Hypothalamus (tissue), 51 donors: ENCODE measurements around the gene FRMD4A.

Experiments used
- DNase-seq, 51 donors: peaks; one replicate each; lab custom pipeline; 2025; lab: John Stamatoyannopoulos, UW

Gene FRMD4A

GRCh38 chr10:14345262-14345661 lies 14.5 kb upstream of the FRMD4A start:
- no peak for DNase-seq

- no peak for DNase-seq
These were observed 9.5 kb upstream of the FRMD4A start for GRCh38 chr10:14340051-14340744.

GRCh38 chr10:14336736-14337135 lies 6.0 kb upstream of the FRMD4A start:
- no peak for DNase-seq

- no peak for DNase-seq
These were observed 4.0 kb upstream of the FRMD4A start for GRCh38 chr10:14334771-14335170.

- no peak for DNase-seq
These were observed 2.9 kb upstream of the FRMD4A start for GRCh38 chr10:14333606-14334005.

GRCh38 chr10:14332903-14333302 lies 2.2 kb upstream of the FRMD4A start:
- DNase-seq = no peak

GRCh38 chr10:14329746-14330173 lies 964 bp downstream of the FRMD4A start:
- peak in 13 of 51 donors; percentile 4 to 53 (median 14) for DNase-seq

GRCh38 chr10:14328881-14329672 lies 1.6 kb downstream of the FRMD4A start:
- DNase-seq = no peak

- no peak for DNase-seq
These were observed 3.2 kb downstream of the FRMD4A start for GRCh38 chr10:14327527-14327926.

GRCh38 chr10:14326581-14326980 lies 4.1 kb downstream of the FRMD4A start:
- DNase-seq = no peak

- peak in 5 of 51 donors; percentile 2 to 15 (median 12) for DNase-seq
These were observed 5.3 kb downstream of the FRMD4A start for GRCh38 chr10:14325325-14325955.

GRCh38 chr10:14322526-14323188 lies 8.1 kb downstream of the FRMD4A start:
- DNase-seq = no peak

GRCh38 chr10:14318007-14318406 lies 12.7 kb downstream of the FRMD4A start:
- no peak for DNase-seq

- DNase-seq = no peak
These were observed 18.7 kb downstream of the FRMD4A start for GRCh38 chr10:14312014-14312413.

- no peak for DNase-seq
These were observed 19.3 kb downstream of the FRMD4A start for GRCh38 chr10:14311206-14311957.

- no peak for DNase-seq
These were observed 21.1 kb downstream of the FRMD4A start for GRCh38 chr10:14309593-14309992.

GRCh38 chr10:14306190-14306589 lies 24.5 kb downstream of the FRMD4A start:
- no peak for DNase-seq

GRCh38 chr10:14304046-14304445 lies 26.7 kb downstream of the FRMD4A start:
- DNase-seq = no peak

- DNase-seq = no peak
These were observed 28.7 kb downstream of the FRMD4A start for GRCh38 chr10:14302035-14302434.

GRCh38 chr10:14299556-14299955 lies 31.2 kb downstream of the FRMD4A start:
- no peak for DNase-seq
